Choroid plexus epithelial cell (primary cell): ENCODE data around the gene AP3B2.
A peak's percentile ranks its signal among the peaks of the same experiment; 100 is the strongest.

ENCODE experiments used
- DNase-seq: peaks from one replicate; pipeline ENCODE4 v3.0.0-alpha.2; 2010; ENCODE audit warnings: low read depth
- H3K4me3 ChIP-seq: 2 replicates; pipeline ENCODE4 v1.5.1; 2011; ENCODE audit warnings: low read depth, mild to moderate bottlenecking, control low read depth, low read length, moderate library complexity
- CTCF ChIP-seq: conservative IDR thresholded peaks from 2 replicates; pipeline ENCODE4 v1.5.1; 2011; ENCODE audit warnings: low read depth, mild to moderate bottlenecking, control low read depth, inconsistent platforms, low read length, moderate library complexity

Gene AP3B2

GRCh38 chr15:82742134-82742533 lies 32.5 kb upstream of the AP3B2 start:
- no peak overlapping the region for H3K4me3 ChIP-seq
- TF ChIP-seq CTCF, result no peak
- peak; percentile 7 for DNase-seq

- no peak overlapping the region for H3K4me3 ChIP-seq
- DNase-seq, result peak; percentile 41
These were observed 29.4 kb upstream of the AP3B2 start for GRCh38 chr15:82739086-82739485.

GRCh38 chr15:82737975-82738374 lies 28.3 kb upstream of the AP3B2 start:
- H3K4me3 ChIP-seq, result no peak overlapping the region
- peak; percentile 8 for DNase-seq
- TF ChIP-seq CTCF, result no peak

More at GRCh38 chr15:82739086-82739485, 29.4 kb upstream of the AP3B2 start:
- TF ChIP-seq CTCF, result no peak

GRCh38 chr15:82731527-82731926 lies 21.9 kb upstream of the AP3B2 start:
- no peak for TF ChIP-seq CTCF
- H3K4me3 ChIP-seq, result no peak overlapping the region
- no peak for DNase-seq

GRCh38 chr15:82730022-82730530 lies 20.4 kb upstream of the AP3B2 start:
- no peak for DNase-seq
- no peak for TF ChIP-seq CTCF
- no peak overlapping the region for H3K4me3 ChIP-seq

GRCh38 chr15:82726816-82727215 lies 17.1 kb upstream of the AP3B2 start:
- H3K4me3 ChIP-seq, result no peak overlapping the region
- DNase-seq, result no peak
- TF ChIP-seq CTCF, result no peak

GRCh38 chr15:82715003-82715402 lies 5.3 kb upstream of the AP3B2 start:
- no peak for TF ChIP-seq CTCF
- H3K4me3 ChIP-seq, result no peak overlapping the region
- no peak for DNase-seq
